Hippocampal formation (tissue), 2 donors: ENCODE measurements around the gene SREK1IP1.

Experiments used
- DNase-seq, 2 donors: peaks; one replicate each; lab custom pipeline; 2025; lab: John Stamatoyannopoulos, UW

SREK1IP1 gene

DNA sequence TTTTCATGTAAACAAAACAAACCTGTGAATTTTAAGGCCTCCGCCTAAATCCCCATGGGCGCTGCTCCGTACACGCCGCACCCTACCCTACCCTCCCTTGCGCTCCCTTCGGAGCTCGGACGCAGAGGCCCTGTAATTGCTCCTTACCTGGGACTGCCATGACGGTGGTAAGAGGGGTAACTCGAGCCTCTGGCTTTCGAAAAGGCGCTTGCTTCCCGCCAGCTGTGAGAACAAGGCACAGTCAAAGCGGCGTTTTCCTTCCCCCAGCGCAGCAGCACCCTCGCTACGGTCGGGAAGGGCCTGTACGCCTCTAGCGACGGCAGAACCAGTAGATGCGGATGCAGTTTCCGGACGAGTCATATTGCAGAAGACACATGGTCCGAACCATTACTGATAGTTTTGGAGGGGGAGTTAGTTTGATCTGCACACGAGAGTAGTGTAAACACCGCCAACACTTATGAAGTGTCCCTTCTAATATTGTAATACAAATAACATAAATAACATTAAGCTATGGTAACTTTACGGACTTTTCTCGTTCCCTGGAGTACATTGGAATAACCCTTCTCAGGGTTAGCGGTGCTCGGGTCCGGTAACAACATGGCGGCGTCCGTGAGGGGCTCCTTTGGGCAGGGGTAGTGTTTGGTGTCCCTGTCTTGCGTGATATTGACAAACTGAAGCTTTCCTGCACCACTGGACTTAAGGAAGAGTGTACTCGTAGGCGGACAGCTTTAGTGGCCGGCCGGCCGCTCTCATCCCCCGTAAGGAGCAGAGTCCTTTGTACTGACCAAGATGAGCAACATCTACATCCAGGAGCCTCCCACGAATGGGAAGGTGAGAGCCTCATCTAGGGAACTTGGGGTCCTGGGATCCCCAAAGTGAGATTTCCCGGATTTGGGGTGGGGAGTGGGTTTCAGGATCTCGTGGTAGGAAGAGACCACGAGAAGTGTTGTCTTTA lies at the start of gene SREK1IP1, which contains the start of gene CWC27:
TSS of gene SREK1IP1 (minus strand) at position 334 of the 955 bp plus-strand sequence. CDS start at position 160, 174 bp downstream.
TSS of gene CWC27 (plus strand) at position 573 of the 955 bp plus-strand sequence. CDS start at position 790, 217 bp downstream.
- DNase-seq = peak; percentile 83 to 92

DNA sequence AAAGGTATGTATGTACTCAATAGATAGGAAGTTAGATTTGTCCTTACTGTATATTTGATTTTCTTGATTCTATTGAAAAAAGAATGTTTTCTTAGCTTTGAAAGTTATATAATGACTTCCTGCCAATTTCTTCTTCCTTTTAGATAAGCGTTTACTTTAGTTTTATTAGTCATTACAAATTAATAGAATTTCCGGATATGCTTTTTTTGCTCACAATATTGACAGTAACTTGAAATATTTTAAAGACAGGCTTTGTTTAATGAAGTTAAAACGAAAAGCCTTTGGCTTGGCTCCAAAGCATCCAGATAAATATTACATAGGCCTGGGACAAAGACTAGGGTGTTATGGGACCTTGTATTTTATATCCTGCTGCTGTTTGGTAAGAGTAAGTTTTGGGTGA lies 49.8 kb upstream of the SREK1IP1 start:
- DNase-seq = no peak

DNA sequence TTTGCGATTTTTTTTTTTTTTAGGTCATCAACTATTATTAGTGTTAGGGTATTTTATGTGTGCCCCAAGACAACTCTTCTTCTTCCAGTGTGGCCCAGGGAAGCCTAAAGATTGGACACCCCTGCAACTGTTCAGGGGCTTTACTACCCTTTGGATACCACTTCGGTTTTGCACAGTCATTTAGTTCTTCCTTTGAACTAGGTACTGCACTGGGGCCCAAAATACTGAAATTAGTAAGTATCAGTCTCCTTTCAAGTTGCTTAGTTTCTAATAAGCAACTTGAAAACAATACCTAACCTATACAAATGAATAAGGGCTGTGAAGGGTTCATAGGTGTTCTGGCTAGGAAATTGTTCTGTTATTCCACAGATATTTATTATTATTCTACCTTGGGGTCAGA lies 45.6 kb upstream of the SREK1IP1 start:
- no peak for DNase-seq

DNA sequence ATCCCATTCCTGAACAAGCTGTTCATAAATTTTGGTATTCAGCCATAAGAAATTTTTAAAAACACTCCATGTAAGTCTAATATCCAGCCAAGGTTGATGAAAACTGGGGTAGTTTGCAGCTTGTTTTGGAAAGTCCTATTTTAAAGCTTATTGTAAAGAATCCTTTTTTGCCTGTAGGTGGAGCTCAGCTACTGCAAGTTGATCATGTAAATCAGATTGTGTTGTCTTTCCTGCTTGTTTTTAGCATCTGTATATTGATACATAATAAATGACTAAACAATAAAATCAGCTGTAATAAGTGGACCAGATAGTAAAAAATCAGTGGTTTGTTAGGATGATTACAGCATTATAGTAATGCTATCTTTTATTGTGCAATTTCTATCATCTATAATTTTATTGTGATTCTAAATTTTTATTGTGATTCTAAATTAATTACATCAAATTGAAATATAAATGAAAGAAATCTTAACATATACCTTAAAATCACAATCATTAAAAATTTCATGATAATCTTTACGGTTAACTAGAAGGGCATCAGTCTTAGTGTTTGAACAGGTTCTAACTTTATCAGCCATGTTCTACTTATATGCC lies 42.7 kb upstream of the SREK1IP1 start:
- DNase-seq = peak in 1 of 2 donors; percentile 73

DNA sequence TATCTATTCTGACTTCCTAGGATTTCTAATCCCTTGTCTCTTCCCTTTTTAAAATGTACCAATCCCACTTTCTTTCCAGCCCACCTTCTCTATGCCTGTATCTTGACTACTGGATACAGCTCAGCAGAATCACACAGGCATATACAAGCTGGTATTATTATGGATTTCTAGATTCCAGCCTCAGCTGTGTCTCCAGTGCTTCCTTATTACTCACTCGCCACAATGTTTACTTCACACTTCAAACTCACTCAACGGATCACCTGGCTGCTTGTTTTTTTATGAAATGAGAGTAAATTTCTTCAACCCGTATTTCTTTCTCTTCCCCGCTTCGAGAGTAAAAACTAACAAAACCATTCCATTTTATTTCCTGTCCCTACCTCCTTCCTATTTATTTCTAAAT lies 39.0 kb upstream of the SREK1IP1 start:
- DNase-seq = no peak

DNA sequence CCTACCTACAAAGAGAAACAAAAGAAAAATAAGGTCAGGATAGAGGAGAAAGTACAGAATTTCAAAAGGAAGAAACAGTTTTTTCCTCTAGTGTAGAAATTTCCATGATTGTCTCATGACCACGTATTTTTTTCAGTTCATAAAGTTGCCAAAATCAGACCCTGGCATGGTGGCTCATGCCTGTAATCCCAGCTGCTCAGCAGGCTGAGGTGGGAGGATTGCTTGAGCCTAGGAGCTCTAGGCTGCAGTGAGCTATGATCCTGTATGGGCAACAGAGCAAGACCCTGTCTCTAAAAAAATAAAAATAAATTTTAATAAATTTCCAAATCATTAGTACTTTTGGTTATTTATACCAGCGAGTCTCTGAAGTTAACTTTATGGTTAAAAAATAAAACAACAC lies 38.0 kb upstream of the SREK1IP1 start:
- DNase-seq = no peak

DNA sequence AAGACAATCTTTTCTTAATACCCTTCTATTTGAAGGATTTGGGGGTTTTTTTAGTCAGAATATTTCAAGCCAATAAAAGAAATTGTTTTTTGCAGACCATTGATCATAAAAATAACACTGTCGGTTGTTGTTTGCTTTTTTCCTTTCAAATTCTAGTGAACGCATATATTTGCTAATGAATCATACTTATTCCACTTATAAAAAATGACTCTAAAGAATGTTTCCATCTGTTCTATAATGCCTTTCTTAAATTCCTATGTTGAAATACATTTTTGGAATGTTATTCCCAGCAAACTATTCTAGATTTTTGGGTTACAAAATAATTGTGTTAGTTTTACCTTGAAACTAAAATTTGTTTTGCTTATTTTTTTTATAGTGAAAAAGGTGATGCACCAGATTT lies 32.4 kb upstream of the SREK1IP1 start:
- DNase-seq = no peak

DNA sequence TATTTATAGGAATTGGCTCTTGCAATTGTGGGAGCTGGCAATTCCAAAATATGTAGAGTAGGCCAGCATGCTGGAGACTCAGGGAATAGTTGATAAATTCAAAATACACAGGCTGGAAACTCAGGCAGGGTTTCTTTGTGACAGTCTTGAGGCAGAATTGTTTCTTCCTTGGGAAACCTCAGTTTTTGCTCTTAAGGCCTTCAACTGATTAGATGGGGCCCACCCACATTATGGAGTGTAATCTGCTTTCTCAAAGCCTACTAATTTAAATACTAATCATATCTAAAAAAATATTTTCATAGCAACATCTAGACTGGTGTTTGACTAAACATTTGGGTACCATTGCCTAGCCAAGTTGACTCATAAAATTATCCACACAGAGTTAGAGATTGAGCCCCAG lies 27.8 kb upstream of the SREK1IP1 start:
- DNase-seq = no peak

DNA sequence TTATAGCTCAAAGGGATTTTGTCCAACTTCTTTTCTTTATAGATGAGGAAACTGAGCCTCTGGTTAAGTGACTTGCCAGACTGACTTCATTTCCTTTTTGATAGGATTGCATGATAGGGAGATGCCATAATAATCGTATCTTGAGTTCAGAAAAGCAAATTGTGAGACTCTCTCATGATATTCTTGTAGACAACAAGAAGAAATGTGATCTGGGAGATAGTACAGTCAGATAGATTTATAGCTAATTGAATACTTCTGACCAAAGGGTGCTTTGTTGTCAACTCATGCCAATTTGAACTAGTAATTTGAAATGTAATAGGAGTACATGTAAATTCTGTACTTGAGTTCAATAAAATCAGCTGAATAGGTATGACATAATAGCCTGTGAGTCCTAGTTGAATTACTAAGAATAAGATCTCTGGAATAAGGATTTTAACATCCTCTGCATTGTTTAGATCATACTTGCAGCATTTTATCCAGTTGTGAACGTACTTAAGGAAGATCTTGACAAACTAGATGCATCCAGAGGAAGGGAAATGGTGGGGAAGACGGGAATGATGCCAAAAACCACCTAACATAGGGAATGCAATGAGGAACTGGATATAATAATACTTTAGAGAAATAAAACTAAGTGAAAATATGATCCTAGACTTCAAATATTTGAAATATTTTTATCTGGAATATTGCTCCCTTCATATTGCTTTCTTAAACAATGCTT lies 25.7 kb upstream of the SREK1IP1 start:
- no peak for DNase-seq

DNA sequence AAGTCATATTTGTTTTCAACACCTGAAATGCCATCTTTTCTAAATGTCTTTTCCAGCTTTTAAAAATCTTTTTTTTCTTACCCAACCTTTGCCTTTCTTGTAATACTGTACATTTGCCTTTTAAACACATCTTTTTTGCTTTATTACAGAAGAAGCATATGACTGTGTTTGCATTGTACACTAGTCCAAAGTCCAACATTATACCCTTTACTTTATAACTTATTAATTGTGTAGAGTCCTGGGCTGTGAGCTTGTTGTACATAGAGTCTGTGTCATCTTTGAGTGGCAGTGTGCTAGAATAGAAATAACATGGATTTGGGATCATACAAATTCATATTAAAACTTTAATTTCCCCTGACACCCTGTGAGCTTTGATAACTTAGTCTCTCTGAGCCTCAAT lies 24.0 kb upstream of the SREK1IP1 start:
- DNase-seq = no peak

DNA sequence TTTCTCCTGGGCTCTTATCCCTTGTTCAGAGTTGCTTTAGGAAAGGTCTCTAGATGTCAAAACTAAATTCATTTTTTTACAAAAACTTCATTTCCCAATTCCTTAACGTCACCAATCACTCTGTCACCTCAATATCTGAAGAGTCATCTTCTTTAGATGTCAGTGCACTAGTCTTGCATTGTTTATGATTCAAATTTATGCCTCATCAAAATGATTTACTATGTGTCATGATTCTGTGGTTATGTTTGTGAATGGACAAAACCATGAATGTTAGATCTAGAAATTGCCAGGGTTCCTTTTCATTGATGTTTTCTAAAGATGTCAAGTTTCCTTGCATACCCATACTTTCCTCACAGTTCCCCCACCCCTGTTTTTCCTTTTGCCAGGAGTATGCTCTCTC lies 21.7 kb upstream of the SREK1IP1 start:
- DNase-seq = no peak

DNA sequence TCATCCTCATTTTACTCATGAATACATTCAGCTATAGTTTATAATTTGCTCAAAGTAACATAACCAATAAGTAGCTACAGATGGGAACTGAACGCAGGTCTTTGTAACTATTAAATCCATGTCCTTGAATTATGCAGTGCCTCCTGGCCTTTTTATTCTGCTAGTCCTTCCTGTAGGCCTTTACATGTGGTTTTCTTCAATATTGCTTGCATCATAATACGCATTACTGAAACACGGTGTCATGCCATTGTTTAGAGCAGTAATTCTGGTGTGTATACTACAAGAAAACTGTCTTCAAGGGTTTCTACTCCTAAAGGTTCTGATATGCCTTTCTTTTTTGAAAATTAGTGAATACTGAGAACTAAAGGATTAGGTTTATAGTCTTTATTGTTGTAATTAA lies 21.0 kb upstream of the SREK1IP1 start:
- DNase-seq = no peak

DNA sequence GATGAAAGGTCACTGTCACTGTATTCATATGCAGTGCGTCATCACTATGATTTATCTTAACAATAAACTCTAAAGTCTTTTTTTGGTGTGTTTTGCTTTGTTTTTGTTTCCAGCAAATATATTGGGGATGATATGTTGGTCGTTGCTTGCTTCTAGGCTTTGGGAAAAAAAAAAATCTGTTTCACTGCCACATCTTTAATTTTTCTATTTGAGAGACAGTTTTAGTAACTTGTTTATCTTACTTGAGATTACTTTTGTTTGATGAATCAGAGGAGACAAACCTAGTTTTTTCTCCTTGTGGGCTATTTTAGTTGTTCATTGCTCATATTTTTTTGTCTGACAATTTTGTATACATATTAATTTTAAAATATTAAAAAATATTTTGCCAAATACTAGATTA lies 19.7 kb upstream of the SREK1IP1 start:
- no peak for DNase-seq

DNA sequence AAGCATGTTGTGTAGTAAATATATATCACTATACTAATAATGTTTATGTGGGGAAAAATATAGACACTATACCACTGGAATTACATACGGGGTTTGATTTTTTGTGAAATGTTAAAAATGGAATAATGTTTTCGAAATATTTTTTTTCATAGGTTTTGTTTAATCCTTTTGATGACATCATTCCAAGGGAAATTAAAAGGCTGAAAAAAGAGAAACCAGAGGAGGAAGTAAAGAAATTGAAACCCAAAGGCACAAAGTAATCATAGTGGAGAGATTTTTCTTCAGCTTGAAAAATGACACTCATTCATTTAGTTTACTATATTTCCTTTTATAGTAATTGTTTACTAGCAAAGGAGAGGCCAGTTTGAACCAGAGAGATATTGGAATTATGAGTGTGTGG lies 17.9 kb upstream of the SREK1IP1 start:
- no peak for DNase-seq

DNA sequence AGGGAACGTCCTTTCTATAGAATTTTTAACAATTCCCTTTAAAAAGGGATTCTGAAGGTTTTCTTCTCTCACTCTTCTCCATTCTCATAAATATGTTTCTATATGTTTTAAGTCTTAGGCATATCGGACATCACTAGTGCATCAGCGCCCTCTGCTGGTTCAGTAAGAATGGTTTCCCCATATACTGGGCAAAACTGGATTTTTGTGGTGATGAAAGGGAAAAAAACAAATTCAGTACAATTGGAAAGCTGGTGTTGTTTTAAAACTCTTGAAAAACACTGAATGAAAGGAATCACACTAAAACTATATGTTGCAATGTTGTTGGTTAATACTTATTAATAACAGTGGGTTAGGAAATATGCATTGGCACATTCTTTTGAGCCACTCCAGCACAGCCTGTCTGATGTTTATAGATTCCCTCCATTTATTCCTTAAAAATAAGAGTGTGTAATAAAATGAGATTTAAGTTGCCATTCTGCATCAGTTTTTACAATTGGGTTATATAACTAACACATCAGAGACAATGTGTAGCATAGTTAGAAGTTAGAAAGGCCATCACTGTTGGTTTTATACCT lies 16.0 kb upstream of the SREK1IP1 start:
- peak; percentile 4 to 67 for DNase-seq

DNA sequence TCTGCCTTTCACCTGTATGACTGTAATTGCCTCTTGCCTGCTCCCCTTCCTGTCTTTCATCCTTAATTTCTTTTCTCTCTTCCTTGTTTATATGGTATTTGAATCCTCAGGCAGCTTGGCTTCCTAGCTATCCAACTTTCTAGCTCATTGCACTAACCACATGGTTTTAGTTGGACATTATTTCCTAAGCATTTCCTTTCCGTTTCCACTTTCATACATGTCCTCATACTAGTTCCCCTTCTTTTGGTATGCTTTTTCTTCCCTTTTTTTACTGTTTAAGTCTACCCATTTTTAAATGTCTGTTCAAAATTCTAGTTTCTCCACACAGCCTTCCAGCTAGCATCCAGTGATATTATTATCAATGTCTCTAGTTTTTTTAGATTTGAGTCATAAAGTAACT lies 6.8 kb upstream of the SREK1IP1 start:
- no peak for DNase-seq

DNA sequence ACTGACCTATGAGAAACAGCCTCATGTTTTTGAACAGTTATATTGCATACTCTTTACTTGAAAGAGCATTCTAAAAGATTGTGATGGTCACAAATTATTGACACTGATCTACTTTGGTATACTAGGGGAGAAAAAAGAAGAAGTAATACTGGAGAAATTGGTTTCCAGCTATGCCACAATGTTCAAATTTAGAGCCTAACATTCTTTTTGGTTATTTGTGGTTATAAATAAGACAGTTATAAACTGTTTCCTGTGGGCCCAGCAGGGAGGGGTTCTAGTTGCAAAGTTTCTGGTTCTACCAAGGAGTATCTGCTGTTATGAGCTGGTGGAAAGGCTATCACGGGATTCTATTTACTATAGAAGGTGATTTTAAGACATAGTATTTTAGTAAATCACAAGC lies 5.0 kb upstream of the SREK1IP1 start:
- DNase-seq = no peak

DNA sequence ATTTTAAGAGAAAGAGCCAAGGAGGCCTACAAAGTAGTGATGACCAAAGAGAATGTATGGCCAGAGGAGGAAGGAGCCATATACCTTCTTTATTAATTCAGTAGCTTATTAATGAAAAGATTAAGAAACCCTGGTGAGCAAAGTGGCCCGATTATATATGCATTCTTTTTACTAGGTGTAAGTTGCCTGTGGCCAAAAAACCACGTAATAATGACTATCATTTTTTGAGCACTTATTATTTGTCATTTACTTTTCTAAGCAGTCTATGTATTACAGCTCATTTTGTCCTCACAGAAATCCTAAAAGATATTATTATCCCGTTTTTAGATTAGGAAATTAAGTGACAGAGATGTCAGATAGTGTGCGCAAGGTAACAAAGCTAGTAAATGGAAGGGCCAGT lies 3.2 kb upstream of the SREK1IP1 start:
- DNase-seq = no peak

DNA sequence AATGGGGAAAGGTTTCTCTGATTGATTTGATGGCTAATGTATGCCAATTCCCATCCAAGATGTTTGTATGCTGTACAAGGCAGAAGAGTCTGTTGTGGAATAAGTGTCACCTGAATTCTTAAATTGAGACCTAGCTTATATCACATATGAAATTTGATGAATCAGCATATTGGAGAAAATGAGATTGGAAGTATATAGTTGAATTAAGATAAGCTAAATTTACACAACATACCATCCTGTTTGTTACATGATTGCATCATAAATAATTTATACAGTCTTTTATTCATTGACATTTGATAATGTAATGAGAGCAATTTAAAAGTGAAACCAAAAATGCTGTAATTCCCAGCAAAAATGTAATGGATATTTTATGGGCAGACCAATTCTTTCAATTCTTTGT lies 1.4 kb upstream of the SREK1IP1 start:
- DNase-seq = no peak

DNA sequence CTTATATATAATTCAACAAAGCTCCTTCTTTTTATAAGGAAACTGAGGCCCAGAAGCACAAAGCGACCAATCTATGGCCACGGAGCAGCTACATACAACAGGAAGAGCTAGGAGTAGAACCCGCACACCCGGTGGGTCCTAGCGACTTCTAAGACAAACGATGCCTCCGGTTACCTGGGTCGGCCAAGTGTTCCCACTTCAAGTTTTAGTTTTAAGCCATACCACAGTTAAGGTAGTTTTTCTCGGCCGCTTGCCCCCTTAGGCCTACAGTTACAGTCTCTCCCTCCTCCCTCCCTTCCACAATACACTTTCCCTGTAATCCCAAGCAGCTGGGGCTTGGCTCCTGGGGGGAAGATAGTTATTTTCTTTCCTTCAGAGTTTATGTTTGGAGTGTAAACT lies 533 bp downstream of the SREK1IP1 start:
- no peak for DNase-seq

DNA sequence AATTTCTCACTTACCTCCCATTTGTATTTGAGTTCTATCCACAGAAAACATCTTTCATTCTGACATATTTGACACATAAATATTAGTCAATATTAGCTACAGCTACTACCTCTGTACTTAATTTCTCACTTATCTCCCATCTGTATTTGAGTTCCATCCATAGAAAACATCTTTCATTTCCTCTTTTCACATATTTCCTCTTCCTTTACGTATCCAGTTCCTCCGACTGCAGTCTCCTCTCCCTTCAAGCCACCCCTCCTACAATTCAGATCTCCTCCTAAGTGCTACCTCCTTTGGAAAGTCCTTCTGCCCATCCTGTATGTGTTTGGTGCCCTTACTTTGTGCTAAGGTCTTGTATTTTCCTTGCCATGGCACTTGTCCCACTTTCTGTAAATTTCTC lies 1.6 kb downstream of the SREK1IP1 start:
- no peak for DNase-seq

DNA sequence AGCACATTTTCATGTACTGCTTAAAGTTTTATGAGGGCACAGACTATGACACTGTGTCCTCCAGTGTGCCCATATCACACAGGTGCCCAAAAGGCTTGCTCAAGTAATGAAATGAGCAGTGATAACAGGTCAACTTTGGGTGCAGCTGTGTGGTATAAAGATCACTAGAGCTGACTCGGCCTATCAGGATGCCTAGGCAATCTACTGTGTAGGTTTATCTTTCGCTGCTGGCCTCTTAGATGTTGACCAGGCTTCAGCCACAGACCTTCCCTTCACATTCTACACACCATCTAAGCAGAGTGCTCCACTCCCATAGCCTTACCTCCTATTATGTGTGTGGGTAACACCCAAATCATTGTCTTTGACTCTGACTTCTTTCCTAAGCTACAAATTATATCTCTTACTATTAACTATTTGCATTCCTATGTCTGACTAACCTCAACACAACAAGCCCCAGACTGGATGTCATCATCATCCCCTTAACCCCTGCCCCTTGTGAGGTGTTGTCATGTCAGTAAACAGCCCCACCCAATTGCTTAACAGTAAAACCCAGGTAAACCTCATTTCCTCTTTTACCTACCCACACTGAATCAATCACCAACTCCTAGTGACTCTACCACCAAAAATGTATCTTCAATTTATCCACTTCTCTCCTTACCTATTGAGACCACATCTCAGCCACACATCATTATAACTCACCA lies 2.5 kb downstream of the SREK1IP1 start:
- no peak for DNase-seq
